Measurements from ENCODE around the gene TBC1D22A.

TBC1D22A gene

GRCh38 chr22:46980392-46980791 lies 217.9 kb downstream of the TBC1D22A start:
- Histone ChIP-seq H3K4me1 (ENCODE audit: low read length) (no peaks in the 10 kb centered on the region), H4K20me1 (ENCODE audit: insufficient read depth, low read length) (no peaks in the 10 kb centered on the region), H3K4me2 (ENCODE audit: low read depth, low read length) (no peak overlapping the region), H3K9ac (ENCODE audit: low read length) (no peak overlapping the region), H2AFZ (ENCODE audit: low read length) (no peak overlapping the region), H3K27me3 (replicated peaks; ENCODE audit: insufficient read depth, low read length) (no peaks in the 10 kb centered on the region), H3K27ac (ENCODE audit: low read length) (no peak overlapping the region), H3F3A (ENCODE audit: insufficient read depth, low read length) (no peaks in the 10 kb centered on the region), H3K79me2 (ENCODE audit: low read length) (no peaks in the 10 kb centered on the region), H3K36me3 (replicated peaks; ENCODE audit: insufficient read depth, low read length) (no peaks in the 10 kb centered on the region), H3K4me3 (ENCODE audit: low read length) (no peak overlapping the region), H3K9me2 (replicated peaks; ENCODE audit: insufficient read depth, low read length) (no peaks in the 10 kb centered on the region), H3K9me3 (replicated peaks; ENCODE audit: insufficient read depth, low read length) (no peaks in the 10 kb centered on the region)
- no peak for TF ChIP-seq EZH2 (optimal IDR thresholded peaks at IDR 0.05; ENCODE audit: low read depth, low read length)
- TF ChIP-seq, protein P1, sequence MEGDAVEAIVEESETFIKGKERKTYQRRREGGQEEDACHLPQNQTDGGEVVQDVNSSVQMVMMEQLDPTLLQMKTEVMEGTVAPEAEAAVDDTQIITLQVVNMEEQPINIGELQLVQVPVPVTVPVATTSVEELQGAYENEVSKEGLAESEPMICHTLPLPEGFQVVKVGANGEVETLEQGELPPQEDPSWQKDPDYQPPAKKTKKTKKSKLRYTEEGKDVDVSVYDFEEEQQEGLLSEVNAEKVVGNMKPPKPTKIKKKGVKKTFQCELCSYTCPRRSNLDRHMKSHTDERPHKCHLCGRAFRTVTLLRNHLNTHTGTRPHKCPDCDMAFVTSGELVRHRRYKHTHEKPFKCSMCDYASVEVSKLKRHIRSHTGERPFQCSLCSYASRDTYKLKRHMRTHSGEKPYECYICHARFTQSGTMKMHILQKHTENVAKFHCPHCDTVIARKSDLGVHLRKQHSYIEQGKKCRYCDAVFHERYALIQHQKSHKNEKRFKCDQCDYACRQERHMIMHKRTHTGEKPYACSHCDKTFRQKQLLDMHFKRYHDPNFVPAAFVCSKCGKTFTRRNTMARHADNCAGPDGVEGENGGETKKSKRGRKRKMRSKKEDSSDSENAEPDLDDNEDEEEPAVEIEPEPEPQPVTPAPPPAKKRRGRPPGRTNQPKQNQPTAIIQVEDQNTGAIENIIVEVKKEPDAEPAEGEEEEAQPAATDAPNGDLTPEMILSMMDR (IDR thresholded peaks at IDR 0.05; ENCODE audit: low read length): no peak
- no peak for TF ChIP-seq EZH2phosphoT487 (IDR thresholded peaks at IDR 0.05; ENCODE audit: low read length)
- DNase-seq: no peak

- H3K9me2 ChIP-seq (replicated peaks; ENCODE audit: insufficient read depth, low read length): no peaks in the 10 kb centered on the region
- no peak overlapping the region for H2AFZ ChIP-seq (ENCODE audit: low read length)
- H4K20me1 ChIP-seq (ENCODE audit: insufficient read depth, low read length): no peaks in the 10 kb centered on the region
- H3F3A ChIP-seq (ENCODE audit: insufficient read depth, low read length): no peaks in the 10 kb centered on the region
- H3K4me1 ChIP-seq (ENCODE audit: low read length): no peaks in the 10 kb centered on the region
- no peak overlapping the region for H3K9ac ChIP-seq (ENCODE audit: low read length)
- H3K9me3 ChIP-seq (replicated peaks; ENCODE audit: insufficient read depth, low read length): no peaks in the 10 kb centered on the region
- no peaks in the 10 kb centered on the region; the same call in 1 of the 2 replicates for H3K36me3 ChIP-seq (replicated peaks; ENCODE audit: insufficient read depth, low read length)
- no peaks in the 10 kb centered on the region for H3K27me3 ChIP-seq (replicated peaks; ENCODE audit: insufficient read depth, low read length)
- no peak overlapping the region for H3K27ac ChIP-seq (ENCODE audit: low read length)
- no peak for TF ChIP-seq EZH2 (optimal IDR thresholded peaks at IDR 0.05; ENCODE audit: low read depth, low read length)
- no peak for TF ChIP-seq EZH2phosphoT487 (IDR thresholded peaks at IDR 0.05; ENCODE audit: low read length)
- TF ChIP-seq, protein P1 (IDR thresholded peaks at IDR 0.05; ENCODE audit: low read length): no peak
- H3K79me2 ChIP-seq (ENCODE audit: low read length): no peaks in the 10 kb centered on the region
- no peak overlapping the region for H3K4me2 ChIP-seq (ENCODE audit: low read depth, low read length)
- DNase-seq: no peak
- H3K4me3 ChIP-seq (ENCODE audit: low read length): no peak overlapping the region
Observed at GRCh38 chr22:46982635-46983034, 220.2 kb downstream of the TBC1D22A start.

- no peak for DNase-seq
- H4K20me1 ChIP-seq (ENCODE audit: insufficient read depth, low read length): no peaks in the 10 kb centered on the region
- H3K4me1 ChIP-seq (ENCODE audit: low read length): no peaks in the 10 kb centered on the region
- no peaks in the 10 kb centered on the region for H3K9me3 ChIP-seq (replicated peaks; ENCODE audit: insufficient read depth, low read length)
- H3K4me3 ChIP-seq (ENCODE audit: low read length): no peak overlapping the region
- H3F3A ChIP-seq (ENCODE audit: insufficient read depth, low read length): no peaks in the 10 kb centered on the region
- H3K9me2 ChIP-seq (replicated peaks; ENCODE audit: insufficient read depth, low read length): no peaks in the 10 kb centered on the region
- H2AFZ ChIP-seq (ENCODE audit: low read length): no peak overlapping the region
- H3K4me2 ChIP-seq (ENCODE audit: low read depth, low read length): no peak overlapping the region
- H3K27ac ChIP-seq (ENCODE audit: low read length): no peak overlapping the region
- no peaks in the 10 kb centered on the region for H3K27me3 ChIP-seq (replicated peaks; ENCODE audit: insufficient read depth, low read length)
- H3K9ac ChIP-seq (ENCODE audit: low read length): no peak overlapping the region
- H3K79me2 ChIP-seq (ENCODE audit: low read length): no peaks in the 10 kb centered on the region
- TF ChIP-seq EZH2 (optimal IDR thresholded peaks at IDR 0.05; ENCODE audit: low read depth, low read length) (no peak), EZH2phosphoT487 (IDR thresholded peaks at IDR 0.05; ENCODE audit: low read length) (no peak)
- TF ChIP-seq, protein P1 (IDR thresholded peaks at IDR 0.05; ENCODE audit: low read length): no peak
- H3K36me3 ChIP-seq (replicated peaks; ENCODE audit: insufficient read depth, low read length): no peaks in the 10 kb centered on the region; the same call in 1 of the 2 replicates
Observed at GRCh38 chr22:46983046-46983445, 220.6 kb downstream of the TBC1D22A start.
